Measurements from ENCODE around the gene KMT5B. TPM values are rescaled to one million over a fixed set of nuclear protein-coding genes. Genes with fewer than 3 reads are reported as not detected.
A peak's percentile ranks its signal among the peaks of the same experiment; 100 is the strongest.

KMT5B gene
- total RNA-seq, 1 donor from 2014 or later = 38.0 TPM

GRCh38 chr11:68158580-68158979 lies 54.5 kb downstream of the KMT5B start:
- Mint-ChIP-seq H3K27ac (ENCODE audit: unreplicated experiment) (no peak overlapping the region), H3K4me3 (ENCODE audit: unreplicated experiment) (no peak overlapping the region), H3K4me1 (ENCODE audit: low read depth, unreplicated experiment) (peaks cover 4% of the 10 kb centered on the region), H3K36me3 (ENCODE audit: low read depth, unreplicated experiment) (peaks cover 23% of the 10 kb centered on the region), H3K27me3 (ENCODE audit: low read depth, unreplicated experiment) (no peaks in the 10 kb centered on the region), H3K9me3 (ENCODE audit: unreplicated experiment) (no peaks in the 10 kb centered on the region)
- Histone ChIP-seq H2AFZ (ENCODE audit: low read depth, low read length) (no peak overlapping the region), H3K36me3 (ENCODE audit: insufficient read depth, low read length) (peaks cover 6% of the 10 kb centered on the region), H3K27ac (ENCODE audit: low read depth, low read length) (no peak overlapping the region), H3K4me2 (ENCODE audit: low read length) (no peak overlapping the region), H3K9me3 (ENCODE audit: insufficient read depth, low read depth, low read length) (no peaks in the 10 kb centered on the region), H4K20me1 (ENCODE audit: insufficient read depth, low read length) (peaks cover 15% of the 10 kb centered on the region), H3K79me2 (ENCODE audit: insufficient read depth, low read length) (no peaks in the 10 kb centered on the region), H3K9ac (ENCODE audit: low read length) (no peak overlapping the region), H3K4me3 (ENCODE audit: insufficient read depth, low read depth, low read length) (no peak overlapping the region), H3K27me3 (ENCODE audit: insufficient read depth, low read length) (no peaks in the 10 kb centered on the region), H3K4me1 (ENCODE audit: insufficient read depth, low read length) (no peaks in the 10 kb centered on the region)
- FAIRE-seq (no peak), DNase-seq (ENCODE audit: low read depth) (no peak)
- TF ChIP-seq EZH2 (IDR thresholded peaks at IDR 0.05; ENCODE audit: insufficient read depth, low read length) = no peak
- no peak for TF ChIP-seq CTCF (IDR thresholded peaks at IDR 0.05; ENCODE audit: insufficient read depth, low read depth, low read length)

- FAIRE-seq = no peak
- Histone ChIP-seq H3K79me2 (ENCODE audit: insufficient read depth, low read length) (no peaks in the 10 kb centered on the region), H3K9me3 (ENCODE audit: insufficient read depth, low read depth, low read length) (no peaks in the 10 kb centered on the region), H3K4me2 (ENCODE audit: low read length) (no peak overlapping the region), H3K36me3 (ENCODE audit: insufficient read depth, low read length) (peaks cover 6% of the 10 kb centered on the region), H3K27me3 (ENCODE audit: insufficient read depth, low read length) (no peaks in the 10 kb centered on the region), H3K4me1 (ENCODE audit: insufficient read depth, low read length) (peaks cover 4% of the 10 kb centered on the region), H3K27ac (ENCODE audit: low read depth, low read length) (no peak overlapping the region), H3K4me3 (ENCODE audit: insufficient read depth, low read depth, low read length) (no peak overlapping the region), H4K20me1 (ENCODE audit: insufficient read depth, low read length) (peaks cover 4% of the 10 kb centered on the region), H3K9ac (ENCODE audit: low read length) (no peak overlapping the region), H2AFZ (ENCODE audit: low read depth, low read length) (no peak overlapping the region)
- no peak overlapping the region for H3K4me3 Mint-ChIP-seq (ENCODE audit: unreplicated experiment)
- peaks cover 9% of the 10 kb centered on the region for H3K36me3 Mint-ChIP-seq (ENCODE audit: low read depth, unreplicated experiment)
- DNase-seq (ENCODE audit: low read depth) = no peak
- no peaks in the 10 kb centered on the region for H3K4me1 Mint-ChIP-seq (ENCODE audit: low read depth, unreplicated experiment)
- no peaks in the 10 kb centered on the region for H3K9me3 Mint-ChIP-seq (ENCODE audit: unreplicated experiment)
- TF ChIP-seq EZH2 (IDR thresholded peaks at IDR 0.05; ENCODE audit: insufficient read depth, low read length) = no peak
- no peak for TF ChIP-seq CTCF (IDR thresholded peaks at IDR 0.05; ENCODE audit: insufficient read depth, low read depth, low read length)
- no peaks in the 10 kb centered on the region for H3K27me3 Mint-ChIP-seq (ENCODE audit: low read depth, unreplicated experiment)
- H3K27ac Mint-ChIP-seq (ENCODE audit: unreplicated experiment) = no peak overlapping the region
These were observed 59.4 kb downstream of the KMT5B start for GRCh38 chr11:68153742-68154141.

- peak; percentile 56 for DNase-seq (ENCODE audit: low read depth)
- Mint-ChIP-seq H3K4me3 (ENCODE audit: unreplicated experiment) (no peak overlapping the region), H3K36me3 (ENCODE audit: low read depth, unreplicated experiment) (no peaks in the 10 kb centered on the region), H3K27me3 (ENCODE audit: low read depth, unreplicated experiment) (peaks cover 6% of the 10 kb centered on the region), H3K9me3 (ENCODE audit: unreplicated experiment) (no peaks in the 10 kb centered on the region), H3K27ac (ENCODE audit: unreplicated experiment) (no peak overlapping the region), H3K4me1 (ENCODE audit: low read depth, unreplicated experiment) (no peaks in the 10 kb centered on the region)
- FAIRE-seq = no peak
- H3K9ac ChIP-seq (ENCODE audit: low read length) = no peak overlapping the region
- H2AFZ ChIP-seq (ENCODE audit: low read depth, low read length) = no peak overlapping the region
- H3K36me3 ChIP-seq (ENCODE audit: insufficient read depth, low read length) = no peaks in the 10 kb centered on the region
- H3K27me3 ChIP-seq (ENCODE audit: insufficient read depth, low read length) = no peaks in the 10 kb centered on the region
- H3K79me2 ChIP-seq (ENCODE audit: insufficient read depth, low read length) = no peaks in the 10 kb centered on the region
- peak overlapping the region; percentile 17 for H3K4me2 ChIP-seq (ENCODE audit: low read length)
- H3K9me3 ChIP-seq (ENCODE audit: insufficient read depth, low read depth, low read length) = no peaks in the 10 kb centered on the region
- H3K4me3 ChIP-seq (ENCODE audit: insufficient read depth, low read depth, low read length) = no peak overlapping the region
- H3K4me1 ChIP-seq (ENCODE audit: insufficient read depth, low read length) = peaks cover 10% of the 10 kb centered on the region
- no peak overlapping the region for H3K27ac ChIP-seq (ENCODE audit: low read depth, low read length)
- no peak for TF ChIP-seq CTCF (IDR thresholded peaks at IDR 0.05; ENCODE audit: insufficient read depth, low read depth, low read length)
- TF ChIP-seq EZH2 (IDR thresholded peaks at IDR 0.05; ENCODE audit: insufficient read depth, low read length) = no peak
- H4K20me1 ChIP-seq (ENCODE audit: insufficient read depth, low read length) = no peaks in the 10 kb centered on the region
These were observed 63.1 kb downstream of the KMT5B start for GRCh38 chr11:68150037-68150436.

Measured in astrocyte (in vitro differentiated cells and primary cell).